HG03064 (cell line): ENCODE measurements around the gene SERBP1.
"Not testable (repeated sequence)": the region's sequence is repeated elsewhere in the genome, so short reads cannot be mapped to it uniquely, and the experiment has no call there.

Source experiments
- ATAC-seq: cut with Tn5 transposase; IDR thresholded peaks from one replicate; pipeline ENCODE4 v1.9.1; 2021; ENCODE audit warnings: low read depth; ENCODE audit not compliant: unreplicated experiment

The SERBP1 gene

GRCh38 chr1:67430358-67431155, at the start of gene SERBP1:
Gene SERBP1 (minus strand): TSS chr1:67430402. CDS start chr1:67430300, 102 bp downstream.
- peak; percentile 86 for ATAC-seq

DNA sequence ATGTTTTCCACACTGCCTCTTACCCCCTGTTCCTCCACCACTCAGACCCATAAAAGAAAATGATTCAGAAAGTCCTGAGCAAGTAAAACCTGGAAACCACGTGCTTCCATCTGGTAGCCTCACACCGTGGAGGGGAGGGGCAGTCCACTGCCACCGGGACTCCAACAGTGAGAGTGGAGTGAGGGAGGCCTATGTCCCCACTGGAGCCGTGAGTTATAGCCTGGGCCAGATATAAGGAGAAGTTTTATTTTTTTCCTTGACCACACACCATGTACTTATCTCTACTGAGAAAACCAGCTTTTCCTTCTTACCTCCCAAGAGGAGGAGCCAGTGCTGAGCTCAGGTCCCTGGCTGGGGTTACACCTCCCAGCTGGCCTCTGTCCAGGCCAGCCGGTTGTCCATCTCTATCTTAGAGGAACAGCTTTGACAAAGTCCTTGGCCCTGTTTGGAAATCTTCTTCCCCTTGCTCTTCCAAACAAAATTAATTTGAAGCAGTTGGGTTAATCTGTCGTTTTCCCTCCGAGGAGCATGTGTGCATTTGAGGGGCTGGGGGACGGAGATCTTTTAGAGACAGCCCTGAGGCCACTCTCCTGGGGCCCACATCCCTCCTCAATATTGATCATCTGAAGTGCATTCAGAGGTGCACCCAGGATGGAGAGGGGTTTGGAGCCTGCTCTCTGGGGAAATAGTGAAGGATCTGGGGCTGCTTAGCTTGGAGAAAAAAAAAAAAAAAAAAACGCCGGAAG, 49.1 kb upstream of the SERBP1 start:
- no peak for ATAC-seq

GRCh38 chr1:67476906-67477305, 46.7 kb upstream of the SERBP1 start:
- no peak for ATAC-seq

DNA sequence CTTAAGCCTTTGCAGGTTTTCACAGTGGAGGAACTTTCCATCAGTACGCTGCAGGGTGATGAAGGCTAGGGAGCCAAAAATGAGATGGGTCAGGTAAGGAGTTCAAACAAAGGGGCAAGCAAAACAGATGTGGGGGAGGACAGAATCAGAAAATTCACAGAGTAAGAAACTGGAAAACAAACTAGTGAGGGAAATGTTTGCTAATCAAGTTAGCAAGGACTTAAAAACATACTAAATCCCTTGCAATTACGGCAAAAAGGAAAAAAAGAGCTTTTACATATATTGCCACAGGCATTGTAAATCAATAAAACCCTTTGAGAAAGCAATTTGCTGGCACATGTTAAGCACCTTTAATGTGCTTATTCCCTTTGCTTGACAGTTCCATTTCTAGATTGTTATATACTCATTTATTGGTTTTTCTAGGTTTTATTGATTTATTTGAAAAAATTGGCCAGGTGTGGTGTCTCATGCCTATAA, 45.8 kb upstream of the SERBP1 start:
- ATAC-seq: no peak

GRCh38 chr1:67472056-67472455, 41.9 kb upstream of the SERBP1 start:
- no peak for ATAC-seq

DNA sequence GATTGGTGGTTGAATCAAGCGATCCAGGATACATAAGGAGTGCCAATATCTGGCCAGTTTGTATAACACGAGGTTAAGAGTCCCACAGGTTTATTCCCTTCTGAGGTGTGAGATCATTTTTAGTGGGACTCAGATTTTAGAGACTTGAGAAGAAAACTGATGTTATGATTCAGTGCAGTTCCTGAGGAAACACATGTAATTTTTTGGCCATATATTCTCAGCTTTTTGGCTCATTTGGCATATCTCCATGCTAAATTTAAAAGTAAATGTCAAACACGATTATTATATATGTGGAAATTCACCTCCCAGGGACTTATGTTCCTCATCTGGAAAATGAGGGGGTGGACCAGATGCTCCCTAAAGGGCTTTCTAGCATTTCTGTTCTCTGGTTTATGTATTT, 39.2 kb upstream of the SERBP1 start:
- no peak for ATAC-seq

DNA sequence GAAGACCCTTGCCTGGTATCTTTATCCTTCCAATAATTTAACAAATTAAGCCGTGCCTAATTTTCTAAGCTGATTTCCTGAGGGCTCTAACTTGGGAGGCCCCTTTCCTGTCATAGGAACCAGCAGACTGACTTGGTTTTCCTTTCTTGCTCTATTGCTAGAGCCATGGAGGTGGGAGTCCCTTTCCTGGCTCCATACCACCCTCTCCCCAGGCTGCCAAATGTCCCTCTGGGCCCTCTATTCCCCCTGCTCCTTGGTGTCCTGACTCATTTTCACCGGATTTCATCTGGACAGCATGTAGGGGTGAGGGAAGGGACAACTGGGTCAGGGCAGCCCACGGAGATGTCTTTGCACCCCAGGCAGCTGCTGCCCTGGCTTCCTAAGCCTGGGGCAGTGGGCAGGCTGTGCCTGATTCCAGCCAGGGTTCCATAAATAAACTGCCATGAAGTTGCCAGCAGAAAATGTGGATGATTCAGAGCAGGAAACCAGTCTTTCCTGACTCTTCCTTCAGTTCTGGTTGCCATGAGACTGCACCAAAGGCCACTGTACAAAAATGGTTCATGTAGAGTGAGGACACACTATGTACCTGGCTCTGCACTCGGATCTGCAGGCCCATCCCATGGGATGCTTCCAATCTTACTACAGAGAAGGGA, 38.0 kb upstream of the SERBP1 start:
- ATAC-seq: no peak

DNA sequence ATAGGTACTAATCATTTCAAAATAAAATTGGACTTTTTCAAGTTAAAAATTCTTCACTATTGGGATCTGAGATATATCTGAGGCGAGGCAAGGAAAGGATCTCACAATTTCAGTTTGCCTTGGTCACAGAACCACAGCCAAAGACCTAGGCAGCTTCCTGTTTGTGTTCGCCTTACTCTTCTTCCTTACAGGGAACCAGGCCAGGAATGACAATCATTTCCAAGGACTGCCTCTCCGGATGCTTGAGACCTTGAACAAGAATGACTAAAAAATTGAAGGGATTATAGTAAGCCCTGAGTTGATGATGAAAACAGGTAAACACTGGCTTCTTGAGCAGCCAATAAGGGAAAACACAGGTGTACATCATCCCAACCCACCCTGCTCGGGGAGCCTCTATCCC, 35.2 kb upstream of the SERBP1 start:
- no peak for ATAC-seq

DNA sequence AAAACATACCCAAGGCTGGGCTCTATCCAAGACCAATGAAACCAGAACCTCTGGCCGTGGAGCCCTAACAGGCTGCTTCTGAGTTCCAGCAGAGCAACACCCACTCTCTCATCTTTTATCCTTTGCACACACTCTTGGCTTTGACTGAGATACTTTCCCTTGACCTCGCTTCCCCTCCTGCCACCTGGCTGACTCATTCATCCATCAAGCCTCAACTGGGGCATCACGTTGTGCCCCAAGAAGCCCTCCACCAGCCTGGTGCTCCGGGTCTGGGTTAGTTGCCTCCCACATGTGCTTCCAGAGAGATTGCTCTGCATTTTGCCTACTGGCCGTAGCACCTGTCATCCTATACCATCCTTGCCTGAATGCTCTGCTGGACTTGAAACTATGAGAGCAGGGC, 34.5 kb upstream of the SERBP1 start:
- no peak for ATAC-seq

GRCh38 chr1:67464058-67464457, 33.9 kb upstream of the SERBP1 start:
- no peak for ATAC-seq

GRCh38 chr1:67463298-67463955, 33.2 kb upstream of the SERBP1 start:
- no peak for ATAC-seq

- no peak for ATAC-seq
Observed at GRCh38 chr1:67460676-67461500, 30.7 kb upstream of the SERBP1 start.

- ATAC-seq: no peak
Observed at GRCh38 chr1:67459068-67459467, 28.9 kb upstream of the SERBP1 start.

GRCh38 chr1:67458663-67459062, 28.5 kb upstream of the SERBP1 start:
- no peak for ATAC-seq

DNA sequence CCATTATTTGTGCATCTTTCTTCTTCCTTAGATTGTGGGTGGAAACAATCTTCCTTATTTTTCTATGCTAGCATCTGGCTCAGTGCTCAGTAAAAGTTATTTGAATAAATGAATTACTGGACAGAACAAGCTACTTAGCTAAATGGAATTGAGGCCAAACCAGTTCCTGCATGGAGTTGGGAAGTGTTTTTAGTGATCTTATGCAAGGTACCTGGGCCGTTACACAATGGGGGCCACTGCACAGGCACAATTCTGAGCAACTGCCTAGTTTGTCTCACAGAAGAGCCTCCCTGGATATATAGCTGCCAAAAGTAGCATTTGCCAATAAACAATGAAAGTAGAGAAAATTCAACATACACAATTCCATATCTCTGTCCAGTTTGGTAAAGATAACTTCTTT, 27.0 kb upstream of the SERBP1 start:
- ATAC-seq: no peak

GRCh38 chr1:67451815-67452214, 21.6 kb upstream of the SERBP1 start:
- no peak for ATAC-seq

- ATAC-seq: no peak
Observed at GRCh38 chr1:67451356-67451755, 21.2 kb upstream of the SERBP1 start.

DNA sequence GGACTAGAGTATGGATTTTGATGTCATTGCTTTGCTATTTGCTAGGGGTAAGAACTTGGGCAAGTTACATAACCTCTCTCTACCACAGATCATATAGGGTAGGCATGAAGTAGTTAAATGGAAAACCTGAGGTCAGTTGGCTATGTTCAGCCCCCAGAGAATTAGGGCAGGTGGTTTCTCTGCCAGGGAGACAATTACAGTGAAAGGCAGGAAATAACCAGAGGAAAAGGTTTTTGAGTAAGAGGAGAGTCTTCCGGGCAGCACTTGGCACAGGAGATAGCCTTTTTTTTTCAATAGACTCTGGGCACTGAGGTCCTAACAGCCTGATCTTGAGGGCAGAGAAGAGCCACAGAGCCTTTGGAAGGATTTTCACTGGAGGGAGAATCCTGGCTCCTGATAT, 16.7 kb upstream of the SERBP1 start:
- ATAC-seq: no peak

DNA sequence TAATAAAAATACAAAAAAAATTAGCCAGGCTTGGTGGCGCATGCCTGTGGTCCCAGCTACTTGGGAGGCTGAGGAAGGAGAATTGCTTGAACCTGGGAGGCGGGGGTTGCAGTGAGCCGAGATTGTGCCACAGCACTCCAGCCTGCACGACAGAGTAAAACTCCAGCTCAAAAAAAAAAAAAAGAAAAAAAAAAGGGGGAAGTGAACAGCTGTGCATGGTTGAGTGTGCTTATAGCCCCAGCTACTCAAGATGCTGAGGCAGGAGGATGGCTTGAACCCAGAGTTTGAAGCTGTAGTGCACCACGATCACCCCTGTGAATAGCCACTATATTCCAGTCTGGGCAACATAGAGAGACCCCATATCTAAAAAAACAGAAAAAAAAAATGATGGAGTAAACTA, 15.8 kb upstream of the SERBP1 start:
- not testable (repeated sequence) for ATAC-seq

DNA sequence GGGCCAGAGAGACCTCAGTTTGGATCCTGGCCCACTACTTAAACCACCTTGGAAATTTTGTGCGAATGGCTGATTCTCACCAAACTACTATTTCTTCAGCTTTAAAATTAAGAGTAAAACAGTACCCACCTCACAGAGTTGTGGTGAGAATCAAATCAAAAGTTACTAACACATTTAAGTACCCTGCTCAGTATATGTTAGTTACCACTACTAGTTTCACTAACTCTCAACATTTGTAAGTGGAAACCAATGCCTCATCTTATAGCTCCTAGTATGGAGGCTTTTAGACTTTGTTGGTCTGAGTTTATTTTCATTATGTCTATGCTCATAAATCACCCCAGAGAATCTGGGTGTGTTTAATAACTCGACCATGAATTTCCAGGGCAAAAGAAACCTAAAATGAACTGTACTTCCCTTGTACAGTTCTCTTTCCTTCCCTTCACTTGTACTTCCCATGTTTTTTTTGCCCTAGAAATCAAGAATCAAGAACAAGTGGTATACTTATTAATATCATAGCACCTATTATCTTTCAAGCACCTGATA, 11.6 kb upstream of the SERBP1 start:
- no peak for ATAC-seq
